GM21528 (cell line): Measurements from ENCODE around the gene OR6B1.
"Not testable (repeated sequence)": the region's sequence is repeated elsewhere in the genome, so short reads cannot be mapped to it uniquely, and the experiment has no call there.

ENCODE experiments used
- ATAC-seq: cut with Tn5 transposase; IDR thresholded peaks from one replicate; pipeline ENCODE4 v1.9.1; 2021; ENCODE audit warnings: mild to moderate bottlenecking, moderate library complexity; ENCODE audit not compliant: unreplicated experiment, low FRiP score

The OR6B1 gene

DNA sequence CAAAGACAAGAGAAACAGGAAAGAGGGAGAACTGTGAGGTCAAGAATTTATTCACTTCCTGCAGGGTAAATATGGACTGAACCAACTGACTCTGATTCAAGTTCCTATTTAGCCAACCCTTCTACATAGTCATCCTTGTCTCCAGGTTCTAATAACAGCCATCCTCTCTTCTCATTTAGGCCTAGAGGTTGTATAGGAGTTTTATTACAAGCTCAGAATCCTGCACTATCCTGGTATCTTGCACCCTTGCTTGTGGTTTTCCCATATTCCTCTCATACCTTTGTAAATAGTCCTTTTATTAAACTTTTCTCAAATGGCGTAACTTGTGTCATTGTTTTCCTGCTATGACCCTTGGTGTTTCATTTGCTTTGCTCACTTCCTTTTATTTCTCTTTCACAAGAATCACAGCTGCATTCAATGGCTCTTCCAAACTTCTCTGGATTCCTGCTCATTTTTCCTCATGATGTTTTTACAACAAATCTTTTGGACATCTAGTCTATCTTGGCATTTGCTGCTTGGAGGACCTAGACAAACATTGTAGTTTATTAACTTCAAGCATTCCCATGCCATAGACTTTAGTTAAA is 36.3 kb downstream of the OR6B1 start:
- ATAC-seq = no peak

DNA sequence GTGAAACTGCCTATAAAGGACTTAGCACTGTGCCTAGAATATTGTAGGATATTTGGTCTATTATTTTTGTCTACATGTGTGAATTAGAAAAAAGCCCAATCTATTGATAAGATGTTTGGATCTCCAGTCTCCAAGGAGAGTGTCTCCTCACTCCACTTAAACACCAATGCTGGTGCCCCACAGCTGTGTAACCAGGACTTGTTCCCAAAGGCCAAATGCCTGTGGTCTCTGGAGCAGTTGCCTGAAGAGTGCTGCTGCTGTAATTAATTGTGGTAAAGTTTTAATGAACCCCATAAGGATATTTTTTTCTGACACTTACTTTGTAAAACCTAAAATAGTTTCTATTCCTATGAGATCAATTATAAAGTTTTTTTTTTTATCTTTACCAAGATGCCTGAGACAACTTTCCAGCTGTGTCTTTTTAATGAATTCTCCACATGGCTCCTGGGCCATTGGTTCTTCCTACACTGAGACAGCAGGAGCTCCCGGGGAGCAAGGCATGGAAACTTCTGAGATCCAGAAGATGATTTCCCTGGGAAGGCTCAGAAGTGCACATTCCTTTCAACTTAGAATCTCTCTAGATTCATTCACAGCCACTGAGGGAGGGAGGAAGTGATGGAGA is 37.4 kb downstream of the OR6B1 start:
- ATAC-seq = no peak

DNA sequence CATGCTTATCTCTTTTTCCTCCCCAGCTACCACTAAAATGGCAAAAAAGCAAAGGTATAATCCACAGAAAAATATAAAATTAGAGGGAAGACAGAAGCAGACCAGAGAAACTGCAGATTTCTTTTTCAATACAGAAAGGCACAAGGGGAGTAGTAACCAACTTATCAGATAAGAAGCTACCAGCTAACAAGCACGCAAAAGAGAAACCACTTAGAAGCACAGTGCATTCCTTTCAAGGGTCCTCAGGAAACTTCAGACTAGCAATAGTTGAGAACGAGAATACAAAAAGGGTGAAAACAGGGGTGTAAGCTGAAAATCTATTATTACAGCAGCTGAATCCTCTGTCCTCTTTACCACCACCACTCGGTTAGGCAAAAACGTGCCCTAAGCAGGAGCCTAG is 38.8 kb downstream of the OR6B1 start:
- ATAC-seq = no peak

DNA sequence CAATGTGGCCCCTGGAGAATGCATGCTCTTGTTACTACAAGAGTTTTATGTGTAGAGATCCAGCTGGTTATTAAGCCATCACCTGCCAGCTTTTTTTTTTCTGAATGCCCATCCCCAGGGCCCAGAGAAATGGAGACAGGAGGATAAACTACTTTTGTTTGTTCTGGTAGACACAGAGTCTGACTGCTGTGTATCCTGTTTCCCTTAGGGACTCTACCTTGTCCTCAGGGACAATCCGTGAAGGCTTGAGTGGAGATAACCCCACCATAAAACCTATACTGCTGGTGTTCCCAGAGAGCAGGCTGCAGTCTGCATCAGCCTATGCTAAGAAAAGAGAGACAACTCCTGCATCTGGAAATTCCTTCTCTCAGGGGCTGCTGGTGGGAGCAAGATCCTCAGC is 48.5 kb downstream of the OR6B1 start, which contains the start of gene OR2A5:
OR2A5 (plus strand) TSS at position 301 of the 400 bp plus-strand sequence. CDS start 1,454 bp downstream, outside the sequence.
- ATAC-seq = no peak

DNA sequence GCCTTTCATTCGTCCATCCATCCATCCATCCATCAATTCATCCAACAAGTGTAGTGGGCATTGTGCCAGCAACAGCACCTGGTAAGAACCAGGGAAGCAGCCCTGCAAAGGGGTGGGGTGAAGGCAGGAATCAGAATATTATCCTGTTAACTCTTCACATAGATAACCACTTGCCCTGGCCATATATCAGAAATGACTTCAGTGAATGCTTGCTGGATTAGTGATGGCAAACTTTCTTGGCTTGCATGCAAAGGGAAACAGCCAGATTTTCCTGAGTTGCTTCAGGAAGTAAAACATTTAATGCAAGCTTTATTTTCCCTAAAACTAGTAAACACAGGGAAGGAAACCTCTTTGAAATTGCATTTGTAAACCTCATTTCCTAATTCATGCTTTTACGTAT is 49.4 kb downstream of the OR6B1 start:
- no peak for ATAC-seq

DNA sequence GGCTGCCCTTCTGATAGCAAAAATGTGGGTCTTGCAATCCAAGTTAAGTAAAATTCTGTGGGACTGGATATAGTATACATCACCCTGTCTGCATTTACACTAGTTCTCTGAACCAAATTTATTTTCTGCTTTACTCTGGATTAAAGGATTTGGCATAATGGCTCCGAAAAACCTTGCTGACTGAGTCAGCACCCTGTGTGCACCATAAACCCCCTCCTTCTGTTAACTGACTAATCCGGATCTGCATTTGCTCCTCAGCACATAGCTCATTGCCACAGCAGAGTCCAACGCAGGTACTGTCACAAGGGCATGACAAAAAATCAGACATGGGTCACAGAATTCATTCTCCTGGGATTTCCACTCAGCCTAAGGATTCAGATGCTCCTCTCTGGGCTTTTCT is 50.0 kb downstream of the OR6B1 start:
- no peak for ATAC-seq

DNA sequence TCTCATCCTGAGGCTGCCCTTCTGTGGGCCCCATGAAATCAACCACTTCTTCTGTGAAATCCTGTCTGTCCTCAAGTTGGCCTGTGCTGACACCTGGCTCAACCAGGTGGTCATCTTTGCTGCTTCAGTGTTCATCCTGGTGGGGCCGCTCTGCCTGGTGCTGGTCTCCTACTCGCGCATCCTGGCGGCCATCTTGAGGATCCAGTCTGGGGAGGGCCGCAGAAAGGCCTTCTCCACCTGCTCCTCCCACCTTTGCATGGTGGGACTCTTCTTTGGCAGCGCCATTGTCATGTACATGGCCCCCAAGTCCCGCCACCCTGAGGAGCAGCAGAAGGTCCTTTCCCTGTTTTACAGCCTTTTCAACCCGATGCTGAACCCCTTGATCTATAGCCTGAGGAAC is 50.8 kb downstream of the OR6B1 start:
- ATAC-seq = not testable (repeated sequence)

DNA sequence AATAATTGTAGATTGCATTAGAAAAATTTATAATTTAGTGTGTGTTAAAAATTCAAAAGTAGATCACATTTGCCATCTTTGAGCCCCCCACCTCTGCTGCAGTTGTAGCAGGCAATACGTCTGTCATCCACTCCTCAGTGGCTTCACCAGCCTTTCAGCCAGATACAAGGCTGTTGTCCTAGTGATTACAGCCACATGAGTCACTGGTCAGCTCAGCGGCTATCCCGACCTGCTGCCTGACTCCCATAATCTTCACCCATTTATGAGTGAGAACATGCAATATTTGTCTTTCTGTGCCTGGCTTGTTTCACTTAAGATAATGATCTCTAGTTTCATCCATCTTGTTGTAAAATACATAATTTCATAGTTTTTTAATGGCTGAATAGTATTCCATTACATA is 57.8 kb downstream of the OR6B1 start:
- no peak for ATAC-seq
